Placental epithelial cell (primary cell): ENCODE measurements around the gene FRMPD1. TPM values are rescaled to one million over a fixed set of nuclear protein-coding genes. Genes with fewer than 3 reads are reported as not detected.

Experiments
- total RNA-seq: library from RNA; depleted of rRNA; stranded (reverse); fragments of >200 nt; gene quantifications from 2 replicates; pipeline ENCODE4 v1.2.3, GENCODE V29; 2012

FRMPD1 gene, protein sequence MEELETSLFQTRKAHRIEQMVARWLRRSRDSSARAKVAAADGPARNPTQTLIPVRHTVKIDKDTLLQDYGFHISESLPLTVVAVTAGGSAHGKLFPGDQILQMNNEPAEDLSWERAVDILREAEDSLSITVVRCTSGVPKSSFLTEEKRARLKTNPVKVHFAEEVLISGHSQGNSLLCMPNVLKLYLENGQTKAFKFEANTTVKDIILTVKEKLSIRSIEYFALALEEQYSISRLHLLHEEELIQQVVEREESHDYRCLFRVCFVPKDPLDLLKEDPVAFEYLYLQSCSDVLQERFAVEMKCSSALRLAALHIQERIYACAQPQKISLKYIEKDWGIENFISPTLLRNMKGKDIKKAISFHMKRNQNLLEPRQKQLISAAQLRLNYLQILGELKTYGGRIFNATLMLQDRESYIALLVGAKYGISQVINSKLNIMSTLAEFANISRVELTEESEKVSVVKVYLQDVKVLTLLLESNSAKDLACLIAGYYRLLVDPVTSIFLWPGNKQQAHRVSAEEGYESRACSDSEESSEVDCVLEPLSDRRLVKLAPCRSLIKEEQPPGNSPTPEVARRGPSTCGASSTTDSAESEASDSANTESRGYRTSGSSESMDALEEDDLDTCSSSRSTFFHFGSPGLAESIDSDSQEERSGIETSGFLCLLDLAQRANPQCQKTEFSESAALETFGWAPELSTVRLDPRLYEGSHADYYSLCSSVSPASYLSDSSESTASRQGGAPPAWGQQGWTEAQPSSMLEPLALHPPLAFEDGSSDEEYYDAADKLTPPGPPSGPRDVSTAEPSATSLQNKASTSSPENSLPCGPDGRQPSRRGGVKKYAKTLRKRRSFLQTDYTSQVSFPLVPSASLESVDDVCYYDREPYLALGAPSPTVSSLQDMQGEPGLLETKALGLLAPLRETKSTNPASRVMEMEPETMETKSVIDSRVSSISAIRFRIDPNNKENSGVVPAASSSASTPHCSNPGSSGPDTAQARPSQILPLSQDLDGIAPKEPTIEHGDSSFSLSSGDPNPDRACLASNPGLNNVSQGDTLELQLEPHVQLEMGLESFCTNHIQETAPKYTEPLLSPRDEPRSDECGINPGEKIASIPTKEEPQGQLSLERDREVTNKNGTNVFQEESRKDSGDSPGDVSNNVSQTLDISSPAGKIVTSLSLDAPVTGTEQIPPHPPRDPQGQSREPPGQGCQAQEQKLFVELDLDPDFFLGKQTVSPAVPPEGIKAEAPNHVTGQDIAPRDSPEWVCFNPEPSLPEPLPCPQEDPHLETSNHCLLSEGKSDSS (N-terminal part only)
- not detected in 2 replicates for total RNA-seq

GRCh38 chr9:37650873-37651768 is at the start of gene FRMPD1:
FRMPD1 (plus strand) TSS chr9:37650954; CDS start chr9:37692642, 41,688 bp downstream.

DNA sequence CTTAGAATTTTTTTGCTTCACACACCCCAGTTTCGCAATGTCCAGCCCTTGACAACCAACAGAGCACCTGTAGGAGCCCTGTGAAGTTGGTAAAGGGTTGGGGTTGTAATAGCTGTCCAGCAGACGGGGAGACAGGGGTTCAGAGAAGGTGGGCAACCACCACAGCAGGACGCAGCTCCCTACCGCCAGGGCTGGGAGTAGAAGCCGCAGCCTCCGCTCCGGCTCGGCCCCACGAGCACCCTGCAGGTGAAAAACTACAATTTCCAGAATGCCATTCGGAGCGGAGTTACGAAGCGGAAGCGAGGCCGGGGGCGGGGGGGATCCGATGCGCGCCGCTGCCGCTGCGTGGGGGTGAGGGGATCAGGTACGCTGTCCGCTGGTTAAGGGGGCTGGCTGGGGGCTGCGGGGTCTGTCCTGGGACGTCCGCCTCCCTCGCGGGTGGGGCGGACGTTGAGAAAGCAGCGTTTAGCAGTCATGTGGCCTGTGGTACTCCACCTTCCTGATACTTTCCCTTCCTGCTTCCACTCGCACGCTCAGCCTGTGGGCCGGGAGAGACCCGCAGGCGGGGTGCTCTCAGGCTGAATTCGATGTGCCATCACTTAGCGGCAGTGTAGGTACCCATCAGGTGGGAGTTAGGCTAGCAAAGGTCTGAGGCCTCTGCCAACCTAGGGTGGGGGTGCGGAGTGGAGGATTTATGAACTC is 102.9 kb downstream of the FRMPD1 start, which contains the start of gene TRMT10B:
Gene TRMT10B (plus strand): TSS at position 317 of the 702 bp plus-strand sequence. CDS start 8,127 bp downstream, outside the sequence.

GRCh38 chr9:37784616-37785483 is 134.1 kb downstream of the FRMPD1 start, which contains the start of gene EXOSC3:
EXOSC3 (minus strand) TSS chr9:37785064; CDS start chr9:37785044, 20 bp downstream.

Other genes with a start within 250 kb of the FRMPD1 start
- gene GRHPR, start 228.3 kb upstream of the FRMPD1 start, total RNA-seq, result 167 and 194 TPM in 2 replicates
- 20.0 and 24.0 TPM in 2 replicates for gene ZBTB5, start 185.5 kb upstream of the FRMPD1 start, total RNA-seq
- 19.2 and 33.0 TPM in 2 replicates for gene POLR1E, start 165.0 kb upstream of the FRMPD1 start, total RNA-seq
- gene FBXO10, start 74.6 kb upstream of the FRMPD1 start, total RNA-seq, result 7.6 and 8.6 TPM in 2 replicates
- gene TOMM5, start 58.4 kb upstream of the FRMPD1 start, total RNA-seq, result 78.7 and 78.9 TPM in 2 replicates
- gene TRMT10B, start 102.9 kb downstream of the FRMPD1 start, total RNA-seq, result 1.7 and 7.1 TPM in 2 replicates
- 11.4 and 75.8 TPM in 2 replicates for gene EXOSC3, start 134.1 kb downstream of the FRMPD1 start, total RNA-seq
- 22.8 and 23.6 TPM in 2 replicates for gene DCAF10, start 149.8 kb downstream of the FRMPD1 start, total RNA-seq